GM18519 (cell line): ENCODE data around the gene PPM1M.

Experiments used
- ATAC-seq: cut with Tn5 transposase; IDR thresholded peaks from one replicate; pipeline ENCODE4 v1.9.1; 2021; ENCODE audit warnings: mild to moderate bottlenecking, moderate library complexity; ENCODE audit not compliant: unreplicated experiment, low FRiP score

PPM1M gene

DNA sequence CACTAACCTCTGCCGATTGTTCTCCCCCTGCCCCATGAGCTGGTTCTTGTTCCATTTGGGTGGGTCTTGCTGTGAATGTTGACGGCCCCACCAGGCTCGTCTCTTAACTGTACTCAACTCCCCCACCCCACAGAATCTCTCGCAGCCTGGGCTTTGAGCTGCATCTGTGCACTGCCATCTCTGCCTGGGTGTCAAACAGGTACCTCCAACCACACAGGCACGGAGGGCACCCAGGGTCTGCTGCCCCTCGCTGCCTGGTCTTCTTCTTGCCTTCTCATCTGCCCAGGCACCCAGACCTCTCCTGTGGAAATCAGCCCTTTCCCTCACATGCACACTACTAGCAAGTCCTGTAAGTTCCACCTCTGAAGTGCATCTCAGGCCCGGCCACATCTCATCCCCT lies 30.2 kb upstream of the PPM1M start:
- ATAC-seq: no peak

DNA sequence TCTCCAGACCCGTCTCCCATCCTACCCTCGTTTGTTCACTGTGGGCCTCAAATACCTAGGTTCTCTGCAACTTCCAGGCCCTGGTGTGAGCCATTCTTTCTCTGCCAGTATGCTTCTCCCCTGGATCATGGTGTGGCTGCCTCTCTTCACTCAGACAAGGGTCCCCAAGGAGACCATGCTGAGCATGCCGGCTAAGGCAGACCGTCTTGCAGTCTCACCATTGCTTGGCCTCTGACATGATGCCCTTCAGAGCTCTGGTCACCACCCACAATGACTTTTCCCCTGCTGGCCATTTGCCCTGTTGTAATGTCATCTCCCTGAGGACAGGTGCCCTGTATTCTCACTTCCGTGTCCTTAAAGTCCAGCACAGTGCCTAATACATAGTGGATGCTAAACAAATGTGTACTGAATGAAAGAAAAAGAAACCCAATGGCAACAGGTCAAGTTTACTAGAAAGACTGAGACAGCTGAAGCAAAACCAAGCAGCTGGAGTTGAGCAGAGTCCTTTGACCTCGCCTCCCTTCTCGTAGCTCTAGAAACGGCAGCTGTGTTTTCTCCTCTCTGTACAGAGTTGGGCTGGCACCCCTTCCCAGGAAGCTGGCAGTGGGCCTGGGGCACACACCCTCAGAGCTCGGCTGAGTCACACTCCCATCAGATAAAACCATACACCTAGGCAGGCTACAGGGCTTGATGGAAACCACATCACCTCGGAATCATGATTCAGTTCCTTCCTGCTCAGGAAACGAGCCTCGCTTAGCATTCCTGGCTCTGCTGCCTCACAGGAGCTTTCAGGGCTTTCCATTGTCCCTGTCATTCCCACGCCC lies 28.8 kb upstream of the PPM1M start:
- no peak for ATAC-seq

DNA sequence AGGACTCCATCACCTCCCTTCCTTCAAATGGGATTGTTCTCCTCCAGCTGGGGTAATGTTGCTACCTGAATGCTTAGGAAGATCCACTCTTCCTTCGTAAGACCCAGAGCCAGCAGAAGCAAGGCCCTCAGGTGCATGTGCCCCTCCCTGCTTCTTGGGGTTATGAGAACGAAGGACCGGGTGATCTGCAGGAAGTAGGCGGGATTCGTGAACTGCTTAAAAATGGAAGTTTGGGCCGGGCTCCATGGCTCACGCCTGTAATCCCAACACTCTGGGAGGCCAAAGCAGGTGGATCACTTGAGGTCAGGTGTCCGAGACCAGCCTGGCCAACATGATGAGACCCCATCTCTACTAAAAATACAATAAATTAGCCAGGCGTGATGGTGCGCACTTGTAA lies 28.2 kb upstream of the PPM1M start:
- ATAC-seq: no peak

DNA sequence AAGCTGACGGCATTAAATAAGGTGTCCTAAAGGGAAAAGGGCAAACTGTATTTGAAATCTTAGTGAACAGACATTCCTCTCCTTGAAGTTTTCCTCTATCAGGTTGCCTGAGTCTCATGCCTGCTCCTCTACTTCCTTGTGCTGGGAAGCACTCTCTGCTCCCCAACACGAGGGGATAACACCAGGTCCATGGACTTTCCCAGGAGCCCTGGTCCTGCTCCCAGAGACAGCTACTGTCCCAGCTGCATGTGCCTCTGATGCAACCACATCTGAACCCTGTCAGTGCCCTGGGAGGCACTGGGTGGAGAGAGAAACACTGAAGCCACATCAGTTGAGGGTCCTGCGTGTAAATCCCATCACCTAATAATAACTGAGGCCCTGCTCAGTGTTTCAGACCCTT lies 27.5 kb upstream of the PPM1M start:
- ATAC-seq: no peak

DNA sequence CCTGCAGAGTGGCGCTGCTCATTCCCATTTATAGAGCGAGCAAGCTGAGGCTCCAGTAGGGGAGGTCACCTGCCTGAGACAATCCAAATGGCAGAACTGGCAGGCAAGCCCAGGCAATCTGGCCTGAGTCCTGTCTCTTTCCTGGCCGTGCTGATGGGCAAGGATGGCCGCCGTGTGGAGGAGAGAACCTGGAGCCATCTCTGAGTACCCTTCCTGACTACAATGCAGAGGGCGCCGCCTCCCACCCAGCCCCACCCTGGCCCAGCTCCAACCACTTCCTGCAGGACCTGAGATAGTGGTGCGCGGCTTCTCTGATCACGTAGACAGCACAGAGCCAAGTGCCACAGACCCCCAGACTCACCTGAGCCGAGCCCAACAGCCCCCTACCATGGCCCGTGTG lies 27.1 kb upstream of the PPM1M start:
- ATAC-seq: no peak

DNA sequence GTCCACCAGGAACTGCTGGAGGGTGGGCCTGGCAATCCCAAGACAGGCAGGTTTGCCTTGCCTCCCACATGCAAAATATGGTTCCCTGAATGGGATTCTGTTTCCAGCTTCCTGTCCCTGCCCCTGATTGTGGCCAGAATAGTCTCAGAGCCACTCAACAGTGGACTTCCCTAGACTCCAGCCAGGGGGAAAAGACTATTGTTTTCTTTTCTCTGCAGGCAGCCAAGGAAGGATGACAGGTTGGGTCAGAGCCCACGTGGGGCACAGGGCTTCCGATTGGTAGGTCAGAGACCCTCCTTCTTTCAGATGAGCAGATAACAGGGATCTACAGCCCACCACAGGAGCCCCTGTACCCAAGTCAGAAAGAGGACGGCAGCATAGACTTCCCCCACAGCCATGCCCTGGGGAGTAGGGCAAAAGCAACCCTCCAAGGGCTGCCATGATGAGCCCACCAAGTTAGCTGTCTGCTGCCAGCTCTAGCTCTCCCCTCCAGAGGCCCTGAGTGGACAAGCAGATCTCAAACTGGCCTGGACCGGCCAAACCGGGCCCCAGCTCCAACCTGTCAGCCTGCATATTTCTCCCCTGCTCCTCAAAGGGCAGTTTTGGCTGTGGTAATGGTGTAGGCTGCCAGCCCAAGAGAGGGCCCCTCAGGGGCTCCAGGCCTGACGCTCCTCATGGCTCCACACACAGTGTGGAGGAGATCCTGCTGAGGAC lies 26.5 kb upstream of the PPM1M start:
- no peak for ATAC-seq

DNA sequence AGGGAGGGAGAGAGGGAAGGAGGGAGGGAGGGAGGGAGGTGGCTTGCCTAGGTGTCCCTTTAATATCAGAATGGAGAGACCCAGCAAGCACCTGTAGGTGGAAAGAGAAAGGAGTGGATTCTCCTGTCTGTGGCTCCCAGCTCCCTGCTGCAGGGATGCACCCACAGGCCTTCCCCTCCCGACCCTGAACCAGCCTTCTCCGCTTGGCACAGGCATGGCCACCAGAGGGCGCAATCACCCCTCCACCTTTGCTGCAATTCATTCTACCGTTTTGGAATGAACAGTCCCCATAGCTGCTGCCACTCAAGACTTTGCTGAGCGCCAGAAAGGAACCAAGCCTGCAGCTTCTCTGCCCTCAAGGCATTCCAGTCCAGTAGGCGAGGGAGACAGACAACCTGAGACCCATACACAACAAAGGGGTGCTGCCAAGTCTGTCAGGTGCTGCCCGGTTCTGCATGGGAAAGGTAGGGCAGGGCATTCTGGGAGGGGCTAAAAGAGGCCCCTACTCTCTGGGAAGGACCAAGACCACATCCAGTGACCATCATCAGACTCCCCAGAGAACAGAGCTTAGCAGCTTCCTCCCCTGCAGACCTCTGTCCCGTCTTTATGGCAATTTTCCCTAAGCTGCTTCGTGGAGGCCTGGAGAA lies 25.1 kb upstream of the PPM1M start:
- ATAC-seq: no peak

DNA sequence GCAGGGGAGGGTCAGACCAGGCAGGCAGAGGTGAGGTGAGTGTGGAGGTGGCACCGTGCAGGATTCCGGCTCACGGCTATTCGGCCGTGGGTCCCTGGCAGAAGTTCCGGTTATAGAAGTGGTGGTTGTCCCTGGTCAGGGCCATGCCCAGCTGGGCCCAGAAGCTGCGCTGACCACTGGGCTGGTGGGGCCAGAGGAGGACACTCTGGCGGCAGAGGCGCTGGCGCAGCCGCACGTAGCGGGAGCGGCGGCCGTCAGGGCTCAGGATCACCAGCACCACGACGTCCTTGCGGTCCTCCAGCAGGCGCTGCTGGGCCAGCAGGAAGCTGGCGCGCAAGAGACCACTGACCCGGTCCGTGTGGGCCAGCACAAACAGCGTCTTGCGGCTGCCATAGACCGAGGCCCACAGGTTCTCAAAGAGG lies 24.4 kb upstream of the PPM1M start:
- no peak for ATAC-seq

DNA sequence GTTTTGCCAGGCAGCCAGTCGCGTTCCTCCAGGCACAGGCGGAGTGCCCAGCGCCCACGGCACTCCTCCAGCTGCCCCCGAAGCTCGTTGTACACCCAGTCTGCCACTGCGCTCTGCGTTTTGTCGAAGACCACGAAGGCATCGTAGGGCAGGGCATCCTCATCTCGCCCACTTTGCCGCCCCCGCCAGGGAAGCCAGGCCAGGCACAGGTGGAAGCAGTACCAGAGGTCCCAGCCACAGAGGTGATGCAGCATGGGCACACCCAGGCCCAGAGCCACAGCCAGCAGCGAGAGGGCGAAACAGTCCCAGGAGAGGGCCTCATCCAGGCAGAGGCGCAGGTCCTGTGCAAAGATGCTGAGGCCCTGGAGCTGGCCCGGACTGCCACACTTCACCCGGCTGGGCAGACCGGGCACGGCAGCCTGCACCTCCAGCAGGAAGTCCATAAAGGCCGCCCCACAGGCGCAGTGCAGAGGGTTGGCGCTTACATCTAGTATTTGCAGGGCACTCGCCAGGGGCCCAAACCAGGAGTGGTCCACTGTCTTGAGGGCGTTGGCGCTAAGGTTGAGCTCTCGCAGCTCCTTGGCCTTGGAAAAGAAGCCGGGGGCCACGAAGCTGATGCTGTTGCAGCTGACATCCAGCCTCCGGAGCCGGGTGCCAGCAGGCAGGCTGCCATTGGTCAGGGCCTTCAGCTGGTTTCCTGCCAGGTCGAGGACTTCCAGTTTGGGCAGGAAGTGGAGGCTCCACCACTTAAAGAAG lies 23.8 kb upstream of the PPM1M start:
- ATAC-seq: no peak

DNA sequence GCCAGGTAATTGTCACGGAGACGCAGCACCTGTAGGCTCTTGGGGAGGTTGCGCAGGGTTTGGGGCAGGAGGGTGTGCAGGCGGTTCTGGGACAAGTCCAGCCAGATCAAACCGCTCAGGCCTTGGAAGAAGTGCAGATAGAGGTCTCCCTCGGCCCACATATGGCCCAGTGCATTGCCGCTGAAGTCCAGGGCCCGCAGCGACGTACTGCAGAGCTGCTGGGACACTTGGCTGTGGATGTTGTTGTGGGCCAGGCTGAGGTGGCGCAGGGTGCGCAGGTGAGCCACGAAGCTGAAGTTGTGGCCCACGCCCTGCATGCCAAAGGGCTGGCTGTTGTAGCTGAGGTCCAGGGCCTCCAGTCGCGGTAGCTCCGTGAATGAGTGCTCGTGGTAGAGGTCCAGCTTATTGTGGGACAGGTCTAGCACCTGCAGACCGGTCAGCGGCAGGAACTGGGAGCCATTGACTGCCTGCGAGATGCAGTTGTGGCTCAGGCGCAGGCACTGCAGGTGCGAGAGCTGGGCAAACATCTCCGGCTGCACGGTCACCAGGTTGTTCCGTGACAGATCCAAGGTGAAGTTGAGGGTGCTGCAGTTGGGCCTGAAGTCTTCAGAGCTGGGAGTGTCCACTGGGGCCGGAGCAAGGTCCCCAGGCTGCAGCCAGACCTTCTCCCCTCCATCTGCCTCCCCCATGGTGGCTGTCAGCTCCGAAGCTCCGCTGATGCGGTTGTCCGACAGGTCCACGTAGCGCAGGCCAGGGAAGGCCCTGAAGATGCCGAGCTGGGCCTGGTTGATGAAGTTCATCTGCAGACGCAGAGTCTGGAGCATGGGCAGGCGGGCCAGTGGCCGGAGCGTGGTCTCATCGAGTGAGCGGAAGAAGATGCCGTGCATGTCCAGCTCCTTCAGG lies 23.0 kb upstream of the PPM1M start:
- ATAC-seq: no peak

DNA sequence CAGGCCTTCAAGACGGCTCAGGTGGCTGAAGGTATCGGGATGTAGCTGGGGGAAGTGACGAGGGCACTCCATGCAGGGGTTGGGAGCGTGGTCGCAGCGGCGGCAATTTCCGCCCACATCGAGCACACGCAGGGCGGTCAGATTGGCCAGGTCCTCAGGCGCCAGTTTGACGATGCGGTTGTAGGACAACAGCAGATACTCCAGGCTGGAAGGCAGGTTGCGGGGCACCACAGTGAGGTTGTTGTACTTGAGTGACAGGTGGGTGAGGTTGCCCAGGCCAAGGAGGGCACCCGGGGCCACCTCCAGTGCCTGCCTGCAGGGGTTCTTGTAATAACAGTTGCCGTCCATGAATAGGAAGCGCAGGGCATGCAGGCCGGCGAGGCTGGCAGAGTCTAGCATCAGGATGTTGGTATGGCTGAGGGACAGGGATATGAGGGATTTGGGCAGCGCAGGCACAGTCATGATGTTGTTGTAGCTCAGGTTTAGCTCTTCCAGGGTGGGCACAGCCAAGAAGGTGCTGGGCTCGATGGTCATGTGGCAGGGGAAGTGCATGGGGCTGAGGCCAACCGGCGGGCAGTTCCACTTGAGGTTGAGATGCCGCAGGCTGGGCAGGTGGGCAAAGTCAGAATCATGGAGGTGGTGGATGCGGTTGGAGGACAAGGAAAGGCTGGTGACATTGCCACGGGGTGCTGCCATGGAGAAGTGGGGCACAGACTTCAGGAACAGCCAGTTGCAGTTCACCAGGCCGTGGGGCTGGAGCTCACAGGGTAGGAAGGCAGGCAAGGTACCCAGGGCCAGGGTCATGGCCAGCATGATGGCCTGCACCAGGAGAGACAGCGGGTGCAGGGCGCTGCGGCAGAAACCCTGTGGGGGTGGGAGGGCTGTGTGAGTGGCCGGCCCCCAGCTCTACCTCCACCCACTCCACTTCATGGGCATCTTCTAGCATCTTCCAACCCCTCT lies 21.8 kb upstream of the PPM1M start:
- no peak for ATAC-seq

DNA sequence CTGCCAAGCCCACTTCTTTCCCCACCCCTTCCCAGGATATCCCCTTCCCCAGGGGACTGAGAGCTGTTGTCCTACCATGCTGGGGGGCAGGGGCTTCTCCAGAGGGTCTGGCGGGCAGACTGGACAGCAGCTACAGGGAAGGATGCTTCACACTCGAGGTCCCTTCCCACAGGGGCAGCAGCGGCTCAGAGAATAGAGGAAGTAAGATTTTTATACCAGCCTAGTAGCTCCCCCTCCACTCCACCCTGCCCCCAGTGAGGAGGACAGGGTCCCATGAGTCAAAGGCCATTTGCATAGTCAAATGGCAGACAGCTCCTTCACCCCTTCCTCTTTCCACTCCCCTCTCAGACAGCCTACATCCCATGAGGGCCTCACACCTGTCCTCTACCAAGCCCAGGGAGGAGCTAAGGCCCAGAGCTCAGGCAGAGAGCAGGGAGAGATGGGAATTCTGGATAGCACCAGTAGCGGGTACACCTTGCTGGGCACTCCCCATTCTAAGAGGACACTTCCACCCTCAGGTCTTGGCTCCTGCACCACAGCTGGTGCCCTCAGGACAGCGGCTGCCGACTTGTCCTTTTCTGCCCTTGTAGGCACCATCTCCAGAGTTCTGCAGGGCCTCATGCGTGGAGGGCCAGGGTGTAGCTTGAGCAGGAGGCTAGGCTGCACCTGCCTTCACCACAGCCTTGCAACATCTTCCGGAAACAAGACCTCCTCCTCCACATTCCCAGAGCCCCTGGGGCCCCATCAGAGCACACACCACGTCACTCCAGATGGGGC lies 19.9 kb upstream of the PPM1M start, which contains the start of gene TLR9:
Gene TLR9 (minus strand): TSS at position 194 of the 777 bp plus-strand sequence. CDS start 116 bp downstream, at position 78.
- peak; percentile 34 for ATAC-seq

DNA sequence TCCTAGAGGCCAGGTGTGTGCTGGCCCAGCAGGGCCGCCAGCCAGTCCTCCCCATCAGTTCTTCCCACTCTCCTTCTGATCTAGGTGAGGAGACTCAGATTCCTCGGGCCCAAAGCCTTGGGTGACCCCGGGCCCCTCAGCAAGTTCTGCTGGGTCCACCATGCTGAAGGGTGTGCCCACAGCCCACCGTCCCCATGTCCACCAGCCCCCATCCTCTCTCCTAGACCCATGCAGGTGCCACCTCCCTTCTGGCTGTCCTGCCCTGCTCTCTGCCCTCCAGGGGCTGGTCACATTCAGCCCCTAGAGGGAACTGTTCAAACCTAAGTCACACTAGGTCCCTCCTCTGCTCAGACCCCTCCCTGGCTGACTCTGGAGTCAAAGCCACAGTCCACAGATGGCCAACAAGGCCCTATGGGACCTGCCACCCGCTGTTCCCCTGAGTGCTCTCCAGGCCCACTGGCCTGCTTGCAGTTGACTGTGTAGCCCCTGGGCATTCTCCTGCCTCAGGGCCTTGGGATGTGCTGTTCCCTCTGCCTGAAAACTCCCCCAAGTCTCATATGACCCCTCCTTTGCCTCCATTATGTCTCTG lies 19.2 kb upstream of the PPM1M start:
- peak; percentile 3 for ATAC-seq

DNA sequence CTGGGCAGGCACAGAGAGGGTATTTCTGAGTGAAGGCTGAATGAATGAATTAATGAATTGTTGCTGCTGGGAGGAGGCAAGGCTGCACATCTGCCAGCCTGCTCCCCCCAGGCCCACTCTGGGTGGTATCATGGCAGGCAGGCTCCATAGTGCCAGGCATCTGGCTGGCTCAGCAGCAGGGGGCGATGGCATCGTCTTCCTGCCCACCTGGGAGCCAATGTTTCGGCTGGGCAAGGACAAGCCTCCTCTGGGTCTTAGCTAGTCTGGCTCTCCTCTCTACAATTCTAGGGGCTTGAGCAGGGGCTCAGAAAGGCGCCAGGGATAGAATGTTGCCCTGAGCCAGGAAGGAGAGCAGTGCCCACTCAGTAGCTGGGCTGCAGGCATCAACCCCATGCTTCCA lies 18.4 kb upstream of the PPM1M start:
- ATAC-seq: no peak

DNA sequence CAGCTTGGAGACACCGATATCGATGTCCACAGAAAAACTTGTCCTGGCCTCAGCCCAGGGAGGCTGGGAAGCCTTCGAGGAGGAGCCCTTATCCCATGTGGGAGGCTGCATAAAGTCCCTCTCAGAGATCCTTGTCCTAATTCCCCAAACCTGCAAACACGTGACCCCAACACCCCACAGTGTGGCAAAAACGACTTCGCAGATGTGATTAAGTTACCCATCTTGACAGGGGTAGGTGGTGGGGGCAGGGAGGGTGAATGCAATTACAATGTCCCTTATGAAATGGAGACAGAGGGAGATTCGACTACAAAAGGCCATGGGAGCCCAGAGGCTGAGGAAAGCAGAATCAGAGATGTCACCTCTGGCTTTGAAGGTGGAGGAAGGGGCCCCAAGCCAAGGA lies 17.8 kb upstream of the PPM1M start:
- no peak for ATAC-seq

DNA sequence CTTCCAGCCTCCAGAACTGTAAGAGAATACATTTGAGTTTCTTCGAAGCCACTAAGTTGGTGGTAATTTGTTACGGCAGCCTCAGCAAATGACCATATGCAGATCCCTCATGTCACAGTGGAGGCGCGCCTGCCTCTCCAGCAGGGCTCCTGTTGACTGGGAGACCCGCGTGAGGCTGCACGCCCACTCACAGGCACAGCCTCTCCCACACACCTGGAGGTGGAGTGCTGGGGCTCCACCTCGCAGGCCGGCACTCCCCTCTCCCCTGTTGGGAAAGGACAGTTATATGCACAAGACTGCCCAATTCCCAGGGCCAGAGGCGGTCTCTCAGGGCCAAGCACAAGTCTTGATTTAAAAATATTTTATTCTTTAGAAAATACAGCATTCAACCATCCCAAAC lies 17.3 kb upstream of the PPM1M start:
- no peak for ATAC-seq

DNA sequence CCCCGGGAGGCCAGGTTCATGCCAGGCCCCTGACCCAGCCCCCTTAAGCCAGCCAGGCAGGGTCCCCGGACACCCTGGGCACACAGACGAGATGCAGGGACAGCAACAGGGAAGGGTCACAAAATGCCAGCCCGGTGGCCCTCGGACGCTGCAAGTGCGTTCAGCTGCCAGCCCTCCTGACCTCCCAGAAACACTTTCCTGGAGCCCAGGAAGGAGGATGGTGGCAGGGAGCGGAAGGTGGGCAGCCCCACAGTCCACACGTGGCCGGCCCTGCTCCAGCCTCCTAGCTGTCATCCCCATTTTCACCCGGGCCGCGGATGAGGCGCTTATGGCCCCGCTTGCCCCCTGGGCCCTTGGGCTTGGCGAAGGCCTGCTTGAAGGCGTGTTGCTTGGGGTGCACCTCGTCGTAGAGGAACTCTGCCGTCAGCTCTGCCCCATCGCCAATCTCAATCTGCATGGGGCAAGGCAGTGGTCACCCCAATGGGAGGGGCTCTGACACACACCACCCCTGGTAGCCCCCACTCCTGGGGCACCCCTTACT lies 16.7 kb upstream of the PPM1M start:
- ATAC-seq: no peak
